Uterus (tissue), 4 donors: ENCODE data around the gene CLEC4F. TPM values are rescaled to one million over a fixed set of nuclear protein-coding genes. Genes with fewer than 3 reads are reported as not detected.

Source experiments
- DNase-seq, 2 donors: peaks; one replicate each; pipeline ENCODE4 v3.0.0-alpha.2; 2019 to 2020
- H3K27ac ChIP-seq, 2 donors: fragments of 200-600 bp; sonication (generic); 1 replicate in 1 of 2; 2 replicates in 1 of 2; pipeline ENCODE4 v1.5.1; 2016 to 2018
- H3K27me3 ChIP-seq, 2 donors: fragments of 200-600 bp; sonication (generic); one replicate each; pipeline ENCODE4 v1.5.1; 2018 to 2019; ENCODE audit warnings: control low read depth in 1 of 2
- H3K36me3 ChIP-seq, 2 donors: fragments of 200-600 bp; sonication (generic); one replicate each; pipeline ENCODE4 v1.5.1; 2019; ENCODE audit warnings: control low read depth in 1 of 2
- H3K4me1 ChIP-seq, 2 donors: fragments of 200-600 bp; sonication (generic); one replicate each; pipeline ENCODE4 v1.5.1; 2018 to 2019; ENCODE audit warnings: control low read depth in 1 of 2
- H3K4me3 ChIP-seq, 2 donors: fragments of 200-600 bp; sonication (generic); 1 replicate in 1 of 2; 2 replicates in 1 of 2; pipeline ENCODE4 v1.5.1; 2018 to 2019; ENCODE audit warnings: mild to moderate bottlenecking in 1 of 2
- H3K9me3 ChIP-seq, 2 donors: fragments of 200-600 bp; sonication (generic); one replicate each; pipeline ENCODE4 v1.5.1; 2019; ENCODE audit warnings: control low read depth in 1 of 2
- POLR2A ChIP-seq, 2 donors: fragments of 450-650 bp; IDR thresholded peaks; one replicate each; pipeline ENCODE4 v1.6.1; 2016; ENCODE audit warnings: antibody characterized with exemption in 2 of 2, mild to moderate bottlenecking in 1 of 2, moderate library complexity in 1 of 2
- intact Hi-C: fragments of 100-400 bp; cut with DNase I; formaldehyde crosslinking; loops from one replicate; pipeline ENCODE4 v1.15.1; 2023; ENCODE audit warnings: low total_unique reads
- total RNA-seq, 4 donors: library from RNA; depleted of rRNA in 3 of 4; stranded (reverse); fragments of >200 nt in 3 of 4; gene quantifications; one replicate each; pipeline versions ENCODE4 v1.1.0 to v1.2.4, GENCODE V29; 2014 to 2023
- TF ChIP-seq, protein P1 (sequence below), 4 experiments: fragments of 200-600 bp in 2 of 4; fragments of 450-650 bp in 2 of 4; sonication (generic) in 2 of 4; IDR thresholded peaks; one replicate each; pipeline ENCODE4 v1.5.1; 2016 to 2019; ENCODE audit warnings: antibody characterized with exemption in 4 of 4, mild to moderate bottlenecking in 2 of 4, moderate library complexity in 1 of 4
- donor health status: DM: yes; HTN: yes; CAD: no.

CLEC4F gene
- total RNA-seq, 4 donors from 2014 or later, result 2.4 to 5.0 (median 2.6) TPM; not detected in 1

DNA sequence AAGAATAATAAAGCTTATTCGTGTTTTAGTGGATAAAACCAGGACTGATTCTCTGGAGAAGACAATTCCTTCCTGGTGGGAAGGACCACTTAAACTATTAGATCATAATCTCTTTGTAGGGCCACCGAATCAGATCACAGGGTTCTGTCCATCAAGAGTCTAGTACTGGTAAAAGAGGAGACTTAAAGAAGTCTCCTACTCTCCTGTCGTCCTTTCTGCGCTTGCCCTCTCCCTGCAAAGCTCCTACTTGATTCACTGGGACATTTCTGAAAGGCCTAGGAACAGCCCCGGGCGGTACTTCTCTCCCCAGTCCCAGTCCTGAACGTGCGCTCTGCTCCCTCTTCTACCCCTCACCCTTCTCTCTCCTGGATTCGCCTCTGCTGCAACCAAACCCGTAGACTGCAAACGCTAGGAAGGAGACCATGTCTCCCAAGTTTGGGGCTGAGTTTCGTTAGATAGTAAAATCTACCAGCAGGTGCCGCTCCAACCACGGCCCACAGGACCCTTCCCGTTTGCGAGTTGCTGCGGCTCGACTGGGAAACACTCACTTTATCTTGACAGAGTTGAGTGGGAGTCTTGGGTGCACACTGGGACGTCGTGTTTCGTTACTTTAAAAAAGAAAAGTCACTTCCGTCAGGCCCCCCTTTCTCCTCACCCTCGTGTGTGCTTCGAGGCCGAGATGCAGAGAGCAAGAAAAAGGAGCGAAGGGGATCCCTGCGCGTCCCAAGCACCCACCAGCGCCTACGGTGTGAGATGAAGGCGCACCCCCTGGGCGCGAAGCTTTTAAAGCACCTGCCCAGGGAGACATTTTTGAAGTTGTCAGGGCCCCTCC, 30.9 kb downstream of the CLEC4F start:
- intact Hi-C loops, result no loop called here
- Histone ChIP-seq H3K27ac (no peak overlapping the region), H3K27me3 (peaks cover 0 to 10% of the 10 kb centered on the region in 2 donors), H3K4me1 (peaks cover 0 to 8% of the 10 kb centered on the region in 2 donors), H3K9me3 (no peaks in the 10 kb centered on the region), H3K4me3 (peak overlapping the region in 1 of 2 donors; percentile 1), H3K36me3 (no peaks in the 10 kb centered on the region)
- TF ChIP-seq, protein P1, sequence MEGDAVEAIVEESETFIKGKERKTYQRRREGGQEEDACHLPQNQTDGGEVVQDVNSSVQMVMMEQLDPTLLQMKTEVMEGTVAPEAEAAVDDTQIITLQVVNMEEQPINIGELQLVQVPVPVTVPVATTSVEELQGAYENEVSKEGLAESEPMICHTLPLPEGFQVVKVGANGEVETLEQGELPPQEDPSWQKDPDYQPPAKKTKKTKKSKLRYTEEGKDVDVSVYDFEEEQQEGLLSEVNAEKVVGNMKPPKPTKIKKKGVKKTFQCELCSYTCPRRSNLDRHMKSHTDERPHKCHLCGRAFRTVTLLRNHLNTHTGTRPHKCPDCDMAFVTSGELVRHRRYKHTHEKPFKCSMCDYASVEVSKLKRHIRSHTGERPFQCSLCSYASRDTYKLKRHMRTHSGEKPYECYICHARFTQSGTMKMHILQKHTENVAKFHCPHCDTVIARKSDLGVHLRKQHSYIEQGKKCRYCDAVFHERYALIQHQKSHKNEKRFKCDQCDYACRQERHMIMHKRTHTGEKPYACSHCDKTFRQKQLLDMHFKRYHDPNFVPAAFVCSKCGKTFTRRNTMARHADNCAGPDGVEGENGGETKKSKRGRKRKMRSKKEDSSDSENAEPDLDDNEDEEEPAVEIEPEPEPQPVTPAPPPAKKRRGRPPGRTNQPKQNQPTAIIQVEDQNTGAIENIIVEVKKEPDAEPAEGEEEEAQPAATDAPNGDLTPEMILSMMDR (IDR thresholded peaks at IDR 0.05), result peak in 3 of 4 experiments; percentile 27 to 46 (median 34)
- no peak for TF ChIP-seq POLR2A (IDR thresholded peaks at IDR 0.05)
- peak; percentile 22 to 27 for DNase-seq

DNA sequence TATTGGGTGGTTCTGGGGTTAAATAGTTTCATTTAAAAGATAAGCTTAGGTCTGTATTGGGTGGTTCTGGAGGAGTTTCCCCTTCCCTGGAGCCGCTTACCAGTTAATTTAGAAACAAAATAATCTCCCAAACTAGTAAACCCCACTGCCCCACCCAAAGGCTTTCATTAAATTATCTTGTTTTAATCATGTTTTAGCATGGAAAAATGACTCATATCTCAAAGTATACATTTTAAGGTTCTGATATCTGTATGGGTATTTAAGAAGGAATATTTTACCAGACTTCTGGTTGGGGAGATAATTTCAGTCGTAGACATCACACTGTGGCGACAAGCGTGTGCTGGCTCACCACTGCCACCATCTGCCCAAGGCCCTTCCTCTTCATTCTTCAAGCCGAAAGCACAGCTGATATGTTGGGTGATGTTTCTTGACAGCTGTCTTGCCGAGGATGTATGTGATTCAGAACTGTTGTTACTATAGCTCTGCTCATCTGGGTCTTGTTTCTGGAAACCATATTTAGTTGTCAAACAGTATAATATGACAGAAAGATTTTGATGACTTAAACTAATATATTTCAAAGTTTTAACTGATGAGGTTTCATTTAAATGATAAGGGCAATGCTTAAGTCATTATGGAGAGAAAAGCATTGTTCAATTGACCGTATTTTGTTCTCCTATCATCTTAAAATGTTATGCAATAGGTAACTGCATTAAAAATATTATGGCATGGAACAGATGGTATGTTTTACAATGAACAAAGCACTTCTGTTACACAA, 35.1 kb downstream of the CLEC4F start:
- H3K4me3 ChIP-seq, result no peak overlapping the region
- H3K27ac ChIP-seq, result no peak overlapping the region
- peaks cover 0 to 4% of the 10 kb centered on the region in 2 donors for H3K4me1 ChIP-seq
- intact Hi-C loops, result no loop called here
- no peaks in the 10 kb centered on the region for H3K9me3 ChIP-seq
- no peak for TF ChIP-seq POLR2A (IDR thresholded peaks at IDR 0.05)
- H3K27me3 ChIP-seq, result no peaks in the 10 kb centered on the region
- no peak for DNase-seq
- H3K36me3 ChIP-seq, result no peaks in the 10 kb centered on the region

DNA sequence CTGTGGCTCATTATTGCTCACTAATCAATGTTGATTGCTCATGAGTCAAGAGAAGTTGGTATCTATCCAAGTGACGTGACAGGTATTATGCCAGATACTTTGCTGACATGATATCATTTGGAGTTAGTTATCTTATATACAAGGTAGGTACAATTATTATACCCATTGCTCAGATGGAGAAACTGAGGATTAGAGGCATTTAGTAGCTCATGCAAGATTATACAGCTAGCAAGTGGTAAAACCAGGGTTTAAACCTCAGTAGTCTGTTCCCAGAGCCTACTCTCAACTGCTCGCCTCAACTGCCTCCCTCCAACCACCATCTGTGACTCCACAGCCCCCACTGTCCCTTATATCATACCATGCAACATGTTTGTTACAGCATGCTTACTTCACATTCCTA, 36.1 kb downstream of the CLEC4F start:
- no peak overlapping the region for H3K4me3 ChIP-seq
- no peaks in the 10 kb centered on the region for H3K9me3 ChIP-seq
- intact Hi-C loops, result no loop called here
- H3K27me3 ChIP-seq, result no peaks in the 10 kb centered on the region
- no peaks in the 10 kb centered on the region for H3K36me3 ChIP-seq
- TF ChIP-seq, protein P1 (IDR thresholded peaks at IDR 0.05), result no peak
- TF ChIP-seq POLR2A (IDR thresholded peaks at IDR 0.05), result no peak
- DNase-seq, result no peak
- H3K27ac ChIP-seq, result no peak overlapping the region
- no peaks in the 10 kb centered on the region for H3K4me1 ChIP-seq

DNA sequence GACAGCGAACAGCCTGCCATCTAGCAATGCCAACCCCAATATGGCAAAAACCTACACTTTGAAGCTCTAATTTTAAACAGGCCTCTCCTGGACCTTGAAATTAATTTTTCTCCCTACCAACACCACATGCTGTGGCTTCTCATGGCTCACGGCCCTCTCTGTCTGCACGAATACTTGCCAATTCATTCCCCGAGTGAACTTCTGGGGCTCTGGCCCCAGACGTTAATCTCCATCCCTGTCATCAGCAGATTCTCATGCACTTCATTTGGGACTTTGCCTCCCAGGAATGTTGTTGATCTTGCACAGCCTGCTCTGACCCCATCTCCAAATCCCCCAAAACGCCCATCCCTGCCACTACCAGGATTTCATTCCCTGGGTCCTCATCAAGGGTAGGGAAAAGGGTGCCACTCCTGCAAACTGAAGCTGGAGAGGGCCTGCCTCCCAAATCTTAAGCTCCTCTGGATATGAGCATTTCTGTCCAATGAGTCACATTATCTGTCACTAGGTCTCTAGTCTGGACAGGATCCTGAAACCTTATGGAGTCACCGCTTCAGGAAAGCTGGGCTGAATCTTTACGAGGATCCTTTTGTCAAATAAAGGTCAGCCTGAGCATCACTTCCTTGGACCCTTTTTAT, 40.4 kb downstream of the CLEC4F start:
- no peak overlapping the region for H3K4me3 ChIP-seq
- H3K4me1 ChIP-seq, result no peaks in the 10 kb centered on the region
- H3K27me3 ChIP-seq, result peaks cover 0 to 3% of the 10 kb centered on the region in 2 donors
- no peaks in the 10 kb centered on the region for H3K9me3 ChIP-seq
- TF ChIP-seq, protein P1 (IDR thresholded peaks at IDR 0.05), result no peak
- no peak for TF ChIP-seq POLR2A (IDR thresholded peaks at IDR 0.05)
- no peak overlapping the region for H3K27ac ChIP-seq
- no peak for DNase-seq
- intact Hi-C loops, result no loop called here
- H3K36me3 ChIP-seq, result no peaks in the 10 kb centered on the region

DNA sequence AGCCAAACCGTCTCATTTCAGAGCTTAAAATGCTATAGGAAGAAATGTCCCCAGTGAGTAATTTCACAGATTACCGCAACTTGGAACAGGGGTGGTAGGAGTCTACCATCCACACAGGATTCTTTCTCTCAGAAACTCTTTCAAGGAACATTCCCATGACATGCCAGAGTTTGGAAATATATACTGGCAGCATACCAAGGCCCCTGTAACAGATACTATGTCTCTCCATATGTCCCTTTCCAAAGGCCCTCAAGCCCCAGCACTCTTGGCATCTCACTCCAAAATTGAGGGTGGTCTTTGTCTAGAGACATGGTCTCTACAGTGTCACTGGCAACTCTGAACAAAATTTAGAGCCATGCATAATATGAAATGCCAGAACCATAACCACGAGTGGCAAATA, 40.9 kb downstream of the CLEC4F start:
- Histone ChIP-seq H3K4me1 (no peaks in the 10 kb centered on the region), H3K4me3 (no peak overlapping the region), H3K27ac (no peak overlapping the region), H3K27me3 (peaks cover 0 to 3% of the 10 kb centered on the region in 2 donors), H3K36me3 (no peaks in the 10 kb centered on the region), H3K9me3 (no peaks in the 10 kb centered on the region)
- TF ChIP-seq, protein P1 (IDR thresholded peaks at IDR 0.05), result no peak
- TF ChIP-seq POLR2A (IDR thresholded peaks at IDR 0.05), result no peak
- intact Hi-C loops, result no loop called here
- no peak for DNase-seq
